ENCODE results near the gene RAB41. TPM values are rescaled to one million over a fixed set of nuclear protein-coding genes. Genes with fewer than 3 reads are reported as not detected.
"Not testable (repeated sequence)": the region's sequence is repeated elsewhere in the genome, so short reads cannot be mapped to it uniquely, and the experiment has no call there.

RAB41 gene
- polyA plus RNA-seq, 1 donor = 0.36 TPM

GRCh38 chrX:70289793-70290770 lies 8.1 kb downstream of the RAB41 start, which contains the start of the genes KIF4A and PDZD11:
Gene KIF4A (plus strand): TSS chrX:70290104. CDS start chrX:70290459, 355 bp downstream.
Gene PDZD11 (minus strand): TSS chrX:70289927. CDS start chrX:70289341, 586 bp downstream.
- DNase-seq = peak; percentile 89

- no peak for DNase-seq
Observed at GRCh38 chrX:70292788-70293187, 10.8 kb downstream of the RAB41 start.

- DNase-seq = no peak
Observed at GRCh38 chrX:70293621-70294020, 11.6 kb downstream of the RAB41 start.

GRCh38 chrX:70301716-70302115 lies 19.7 kb downstream of the RAB41 start:
- no peak for DNase-seq

GRCh38 chrX:70313503-70313902 lies 31.5 kb downstream of the RAB41 start:
- no peak for DNase-seq

GRCh38 chrX:70322784-70323183 lies 40.8 kb downstream of the RAB41 start:
- DNase-seq = no peak

GRCh38 chrX:70323628-70324027 lies 41.7 kb downstream of the RAB41 start:
- DNase-seq = not testable (repeated sequence)

GRCh38 chrX:70324326-70324725 lies 42.4 kb downstream of the RAB41 start:
- DNase-seq = no peak

GRCh38 chrX:70331161-70331560 lies 49.2 kb downstream of the RAB41 start:
- no peak for DNase-seq

- DNase-seq = no peak
Observed at GRCh38 chrX:70332600-70332999, 50.6 kb downstream of the RAB41 start.

Other genes starting within 250 kb of the RAB41 start
- gene AWAT2, start 232.2 kb upstream of the RAB41 start, polyA plus RNA-seq (ENCODE audit: insufficient read length) = not detected
- not detected for gene OTUD6A, start 219.7 kb upstream of the RAB41 start, polyA plus RNA-seq (ENCODE audit: insufficient read length)
- gene IGBP1, start 148.7 kb upstream of the RAB41 start, polyA plus RNA-seq (ENCODE audit: insufficient read length) = 117 TPM
- gene DGAT2L6, start 104.7 kb upstream of the RAB41 start, polyA plus RNA-seq (ENCODE audit: insufficient read length) = not detected
- gene AWAT1, start 47.5 kb upstream of the RAB41 start, polyA plus RNA-seq (ENCODE audit: insufficient read length) = not detected
- 0.25 TPM for gene P2RY4, start 22.0 kb upstream of the RAB41 start, polyA plus RNA-seq (ENCODE audit: insufficient read length)
- 0.41 TPM for gene ARR3, start 13.8 kb upstream of the RAB41 start, polyA plus RNA-seq (ENCODE audit: insufficient read length)
- gene PDZD11, start 7.8 kb downstream of the RAB41 start, polyA plus RNA-seq (ENCODE audit: insufficient read length) = 32.5 TPM
- gene KIF4A, start 7.9 kb downstream of the RAB41 start, polyA plus RNA-seq (ENCODE audit: insufficient read length) = 5.2 TPM
- gene GDPD2, start 141.1 kb downstream of the RAB41 start, polyA plus RNA-seq (ENCODE audit: insufficient read length) = 0.35 TPM
- 5.0 TPM for gene DLG3, start 162.7 kb downstream of the RAB41 start, polyA plus RNA-seq (ENCODE audit: insufficient read length)

All from hindlimb muscle (tissue), 1 donor.